Peyer's patch (tissue), 4 donors: Measurements from ENCODE around the gene PIAS3. TPM values are rescaled to one million over a fixed set of nuclear protein-coding genes. Genes with fewer than 3 reads are reported as not detected.
A peak's percentile ranks its signal among the peaks of the same experiment; 100 is the strongest.

Experiments
- DNase-seq, 3 donors: peaks; one replicate each; pipeline ENCODE4 v3.0.0-alpha.2; 2017 to 2019
- H3K27ac ChIP-seq, 4 donors: fragments of 200-600 bp; sonication (generic); one replicate each; pipeline ENCODE4 v1.5.1; 2016 to 2019
- H3K27me3 ChIP-seq, 2 donors: fragments of 200-600 bp; sonication (generic); one replicate each; pipeline ENCODE4 v1.5.1; 2019
- H3K36me3 ChIP-seq, 3 donors: fragments of 200-600 bp; sonication (generic); one replicate each; pipeline ENCODE4 v1.5.1; 2016 to 2019
- H3K4me1 ChIP-seq, 4 donors: fragments of 200-600 bp; sonication (generic); one replicate each; pipeline ENCODE4 v1.5.1; 2016 to 2019
- H3K4me3 ChIP-seq, 4 donors: fragments of 200-600 bp; sonication (generic); 1 replicate in 3 of 4; 2 replicates in 1 of 4; pipeline ENCODE4 v1.5.1; 2016 to 2019; ENCODE audit warnings: mild to moderate bottlenecking in 1 of 4
- H3K9me3 ChIP-seq, 4 donors: fragments of 200-600 bp; sonication (generic); one replicate each; pipeline ENCODE4 v1.5.1; 2016 to 2019; ENCODE audit warnings: mild to moderate bottlenecking in 1 of 4
- POLR2A ChIP-seq, 2 donors: fragments of 450-650 bp; IDR thresholded peaks; one replicate each; pipeline ENCODE4 v1.5.1; 2017; ENCODE audit warnings: antibody characterized with exemption in 2 of 2, mild to moderate bottlenecking in 2 of 2, moderate library complexity in 2 of 2
- total RNA-seq, 4 donors: library from RNA; depleted of rRNA; stranded (reverse); fragments of >200 nt; gene quantifications; one replicate each; pipeline ENCODE4 v1.1.0, GENCODE V29; 2016
- TF ChIP-seq, protein P1 (sequence below), 6 experiments: fragments of 450-650 bp in 4 of 6; fragments of 200-600 bp in 2 of 6; sonication (generic) in 1 of 6; IDR thresholded peaks; one replicate each; pipeline ENCODE4 v1.5.1; 2017 to 2019; ENCODE audit warnings: antibody characterized with exemption in 6 of 6, mild to moderate bottlenecking in 3 of 6, moderate library complexity in 1 of 6

PIAS3 gene
- total RNA-seq, 4 donors from 2014 or later, result 8.9 to 35.5 (median 17.2) TPM

DNA sequence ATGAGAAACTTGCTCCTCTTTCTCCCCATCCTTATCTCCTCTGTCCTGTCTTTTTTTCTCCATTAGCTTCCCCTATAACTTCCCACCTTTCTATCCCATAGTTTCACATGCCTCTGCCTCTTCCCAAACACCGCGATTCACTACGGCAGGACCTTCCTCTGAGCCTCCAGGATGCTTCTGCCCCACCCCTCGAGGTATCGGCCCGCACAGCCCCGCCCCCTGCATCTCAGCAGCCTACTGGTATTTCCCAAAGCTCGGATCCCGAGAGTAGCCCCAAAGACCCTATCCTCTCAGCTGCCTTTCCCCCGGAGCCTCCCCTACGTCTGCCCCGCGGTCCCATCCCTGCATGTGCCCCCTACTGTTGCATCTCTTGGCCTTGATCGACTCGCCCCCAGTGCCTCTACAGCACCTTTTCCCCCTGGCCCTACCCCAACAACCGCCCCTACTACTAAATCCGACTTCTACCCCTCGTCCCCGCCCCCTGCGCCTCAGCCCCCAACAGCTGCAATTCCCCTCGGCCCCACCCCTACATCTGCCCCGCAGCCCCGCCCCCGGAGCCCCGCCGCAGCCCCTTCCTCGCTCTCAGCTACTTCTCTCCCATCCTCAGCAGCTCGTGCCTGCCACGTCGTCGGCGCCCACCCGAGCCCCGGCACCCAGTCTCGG lies 512 bp downstream of the PIAS3 start:
- H3K27ac ChIP-seq, result peak overlapping the region; percentile 86 to 95 (median 89)
- H3K4me1 ChIP-seq, result peaks cover 0 to 15% (median 3%) of the 10 kb centered on the region in 4 donors
- H3K36me3 ChIP-seq, result peaks cover 0 to 32% (median 0%) of the 10 kb centered on the region in 3 donors
- TF ChIP-seq, protein P1, sequence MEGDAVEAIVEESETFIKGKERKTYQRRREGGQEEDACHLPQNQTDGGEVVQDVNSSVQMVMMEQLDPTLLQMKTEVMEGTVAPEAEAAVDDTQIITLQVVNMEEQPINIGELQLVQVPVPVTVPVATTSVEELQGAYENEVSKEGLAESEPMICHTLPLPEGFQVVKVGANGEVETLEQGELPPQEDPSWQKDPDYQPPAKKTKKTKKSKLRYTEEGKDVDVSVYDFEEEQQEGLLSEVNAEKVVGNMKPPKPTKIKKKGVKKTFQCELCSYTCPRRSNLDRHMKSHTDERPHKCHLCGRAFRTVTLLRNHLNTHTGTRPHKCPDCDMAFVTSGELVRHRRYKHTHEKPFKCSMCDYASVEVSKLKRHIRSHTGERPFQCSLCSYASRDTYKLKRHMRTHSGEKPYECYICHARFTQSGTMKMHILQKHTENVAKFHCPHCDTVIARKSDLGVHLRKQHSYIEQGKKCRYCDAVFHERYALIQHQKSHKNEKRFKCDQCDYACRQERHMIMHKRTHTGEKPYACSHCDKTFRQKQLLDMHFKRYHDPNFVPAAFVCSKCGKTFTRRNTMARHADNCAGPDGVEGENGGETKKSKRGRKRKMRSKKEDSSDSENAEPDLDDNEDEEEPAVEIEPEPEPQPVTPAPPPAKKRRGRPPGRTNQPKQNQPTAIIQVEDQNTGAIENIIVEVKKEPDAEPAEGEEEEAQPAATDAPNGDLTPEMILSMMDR (IDR thresholded peaks at IDR 0.05), result no peak
- no peak for TF ChIP-seq POLR2A (IDR thresholded peaks at IDR 0.05)
- DNase-seq, result peak; percentile 72 to 83 (median 74)
- peak overlapping the region; percentile 81 to 91 (median 87) for H3K4me3 ChIP-seq
- no peaks in the 10 kb centered on the region for H3K27me3 ChIP-seq
- H3K9me3 ChIP-seq, result no peaks in the 10 kb centered on the region

DNA sequence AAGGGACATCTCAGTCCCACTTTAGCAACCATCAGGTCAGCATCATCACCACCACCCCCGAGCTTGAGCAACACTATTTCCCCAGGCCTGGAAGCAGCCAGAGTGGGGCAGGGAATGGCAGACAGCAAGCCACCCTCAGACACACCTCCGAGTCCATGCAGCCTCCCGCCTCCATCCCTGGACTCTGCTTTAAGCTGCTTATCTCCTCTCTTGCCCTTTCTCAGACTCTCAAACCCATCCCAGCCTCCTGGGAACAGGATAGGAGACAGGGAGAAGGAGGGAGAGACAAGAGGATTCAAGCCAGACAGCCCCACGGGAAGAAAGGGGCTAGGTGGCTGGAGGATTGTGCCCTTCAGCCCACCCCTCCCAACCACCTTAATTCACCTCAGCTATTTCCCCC lies 1.7 kb downstream of the PIAS3 start:
- no peak overlapping the region for H3K4me3 ChIP-seq
- no peak for TF ChIP-seq POLR2A (IDR thresholded peaks at IDR 0.05)
- TF ChIP-seq, protein P1 (IDR thresholded peaks at IDR 0.05), result no peak
- H3K27ac ChIP-seq, result no peak overlapping the region
- H3K27me3 ChIP-seq, result no peaks in the 10 kb centered on the region
- H3K36me3 ChIP-seq, result peaks cover 0 to 44% (median 0%) of the 10 kb centered on the region in 3 donors
- H3K9me3 ChIP-seq, result no peaks in the 10 kb centered on the region
- DNase-seq, result no peak
- H3K4me1 ChIP-seq, result peaks cover 0 to 15% (median 3%) of the 10 kb centered on the region in 4 donors

DNA sequence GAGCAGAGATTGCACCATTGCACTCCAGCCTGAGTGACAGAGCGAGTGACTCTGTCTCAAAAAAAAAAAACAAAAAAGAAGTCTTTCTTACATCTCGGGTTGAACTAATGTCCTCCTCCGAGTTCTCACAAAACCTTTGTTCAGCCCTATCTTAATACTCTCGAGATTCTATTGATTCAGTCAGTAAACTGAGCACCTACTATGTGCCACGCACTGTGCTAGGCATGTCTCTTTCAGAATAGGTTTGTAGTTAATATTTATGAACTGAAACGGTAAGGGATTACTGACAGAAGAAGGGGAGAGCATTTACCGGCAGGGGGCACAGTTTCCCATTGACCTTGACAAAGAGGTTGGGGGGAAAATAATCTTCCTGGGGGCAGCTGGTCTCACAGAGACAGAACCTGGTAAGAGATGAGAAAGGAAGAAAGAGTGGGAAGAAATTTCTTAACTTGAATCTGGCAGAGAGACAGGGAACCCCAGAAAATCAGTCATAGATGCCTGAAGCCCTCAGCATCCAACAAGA lies 3.4 kb downstream of the PIAS3 start:
- no peak for DNase-seq
- H3K27me3 ChIP-seq, result no peaks in the 10 kb centered on the region
- no peaks in the 10 kb centered on the region for H3K9me3 ChIP-seq
- TF ChIP-seq, protein P1 (IDR thresholded peaks at IDR 0.05), result no peak
- TF ChIP-seq POLR2A (IDR thresholded peaks at IDR 0.05), result no peak
- no peak overlapping the region for H3K27ac ChIP-seq
- H3K36me3 ChIP-seq, result peaks cover 0 to 61% (median 0%) of the 10 kb centered on the region in 3 donors
- H3K4me3 ChIP-seq, result no peak overlapping the region
- H3K4me1 ChIP-seq, result peaks cover 0 to 15% (median 2%) of the 10 kb centered on the region in 4 donors

GRCh38 chr1:145849356-145850160 lies 9.3 kb downstream of the PIAS3 start:
- Histone ChIP-seq H3K36me3 (peaks cover 0 to 59% (median 0%) of the 10 kb centered on the region in 3 donors), H3K27me3 (no peaks in the 10 kb centered on the region), H3K27ac (peak overlapping the region in 1 of 4 donors; percentile 14), H3K4me1 (peaks cover 0 to 14% (median 9%) of the 10 kb centered on the region in 4 donors), H3K9me3 (no peaks in the 10 kb centered on the region), H3K4me3 (no peak overlapping the region)
- DNase-seq, result no peak
- TF ChIP-seq, protein P1 (IDR thresholded peaks at IDR 0.05), result no peak
- no peak for TF ChIP-seq POLR2A (IDR thresholded peaks at IDR 0.05)

GRCh38 chr1:145847827-145848226 lies 11.1 kb downstream of the PIAS3 start:
- TF ChIP-seq, protein P1 (IDR thresholded peaks at IDR 0.05), result no peak
- no peak for TF ChIP-seq POLR2A (IDR thresholded peaks at IDR 0.05)
- DNase-seq, result no peak
- Histone ChIP-seq H3K36me3 (peaks cover 0 to 51% (median 0%) of the 10 kb centered on the region in 3 donors), H3K27me3 (no peaks in the 10 kb centered on the region), H3K4me3 (no peak overlapping the region), H3K27ac (no peak overlapping the region), H3K9me3 (no peaks in the 10 kb centered on the region), H3K4me1 (peaks cover 0 to 15% (median 9%) of the 10 kb centered on the region in 4 donors)
